HuH-7 (cell line): ENCODE measurements around the gene TSTD1.
A peak's percentile ranks its signal among the peaks of the same experiment; 100 is the strongest.
"Not testable (repeated sequence)": the region's sequence is repeated elsewhere in the genome, so short reads cannot be mapped to it uniquely, and the experiment has no call there.

Source experiments
- DNase-seq: peaks from one replicate; pipeline ENCODE4 v3.0.0; 2011; ENCODE audit warnings: low spot score

Gene TSTD1

DNA sequence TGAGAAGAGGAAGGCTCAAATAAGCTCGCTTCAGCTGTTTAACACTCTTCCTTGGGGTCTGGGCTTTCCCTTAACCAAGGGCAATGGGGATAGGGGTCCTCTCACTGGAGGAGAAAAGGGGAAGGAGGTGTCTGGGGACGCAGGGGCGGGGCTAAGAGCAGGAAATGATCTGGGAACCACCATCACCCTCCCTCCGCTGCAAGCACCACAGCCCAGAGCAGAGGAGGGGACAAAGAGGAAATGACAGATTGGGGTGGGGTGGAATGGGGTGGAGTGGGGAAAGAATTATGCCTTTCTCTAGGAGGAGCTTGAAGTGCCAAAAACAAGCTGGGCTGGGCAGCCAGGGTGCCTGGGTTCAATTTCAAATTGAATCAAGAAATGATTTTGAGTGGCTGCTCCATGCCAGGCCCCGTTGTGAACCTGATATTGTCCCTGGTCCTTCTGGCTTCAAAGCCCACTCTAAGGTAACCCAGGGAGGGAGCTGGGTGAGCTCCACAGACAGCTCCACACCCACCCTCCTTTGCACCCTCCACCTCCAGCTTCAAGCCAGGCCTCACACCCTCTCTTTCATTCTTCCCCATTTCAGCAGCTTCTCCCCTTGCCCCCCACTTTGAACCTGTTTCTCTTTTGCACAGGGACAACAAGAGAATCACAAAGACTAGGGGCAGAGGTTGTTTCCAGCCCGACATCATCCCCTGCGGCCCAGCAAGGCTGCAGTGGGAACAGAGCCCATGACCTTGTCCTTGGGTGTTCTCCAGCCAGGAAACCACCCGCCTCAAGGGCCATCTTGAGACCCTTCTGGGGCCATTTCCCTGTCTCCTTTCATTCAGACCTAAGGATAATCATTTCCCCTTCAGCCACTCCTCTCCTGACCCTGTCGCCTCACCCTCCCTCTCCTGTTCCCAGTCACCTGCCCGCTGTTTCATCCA, 29.8 kb upstream of the TSTD1 start:
- DNase-seq = no peak

- no peak for DNase-seq
Observed at GRCh38 chr1:161066694-161067093, 27.9 kb upstream of the TSTD1 start.

DNA sequence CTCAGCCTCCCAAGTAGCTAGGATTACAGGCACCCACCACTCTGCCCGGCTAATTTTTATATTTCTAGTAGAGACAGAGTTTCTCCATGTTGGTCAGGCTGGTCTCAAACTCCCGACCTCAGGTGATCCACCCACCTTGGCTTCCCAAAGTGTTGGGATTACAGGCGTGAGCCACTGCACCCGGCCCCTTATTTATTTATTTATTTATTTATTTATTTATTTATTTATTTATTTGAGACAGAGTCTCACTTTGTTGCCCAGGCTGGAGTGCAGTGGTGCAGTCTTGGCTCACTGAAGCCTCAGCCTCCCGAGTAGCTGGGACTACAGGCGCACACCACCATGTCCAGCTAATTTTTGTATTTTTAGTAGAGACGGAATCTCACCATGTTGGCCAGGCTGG, 26.9 kb upstream of the TSTD1 start:
- DNase-seq = not testable (repeated sequence)

- not testable (repeated sequence) for DNase-seq
Observed at GRCh38 chr1:161063936-161064335, 25.2 kb upstream of the TSTD1 start.

- DNase-seq = no peak
Observed at GRCh38 chr1:161061419-161061818, 22.7 kb upstream of the TSTD1 start.

GRCh38 chr1:161059293-161059692, 20.5 kb upstream of the TSTD1 start:
- DNase-seq = no peak

GRCh38 chr1:161054805-161055204, 16.0 kb upstream of the TSTD1 start:
- DNase-seq = no peak

DNA sequence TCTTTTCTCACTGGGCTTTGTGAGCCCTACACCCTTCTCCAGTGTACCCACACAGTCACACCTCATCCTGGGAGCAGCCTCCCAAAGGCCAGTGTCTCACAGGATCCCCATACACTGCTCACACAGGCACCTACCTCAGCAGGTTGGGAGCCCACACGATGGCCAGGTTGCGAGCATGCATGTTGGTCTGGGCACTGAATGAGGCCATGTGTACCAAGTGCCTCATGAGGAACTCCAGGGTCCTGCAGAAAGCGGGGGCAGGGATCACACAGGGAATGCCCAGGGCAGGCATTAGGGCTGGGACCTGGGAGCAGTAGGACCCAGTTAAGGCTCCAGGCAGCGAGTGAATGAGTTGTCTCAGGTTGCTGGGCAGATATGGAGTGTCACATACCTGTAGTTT, 15.5 kb upstream of the TSTD1 start:
- no peak for DNase-seq

- DNase-seq = no peak
Observed at GRCh38 chr1:161052899-161053298, 14.1 kb upstream of the TSTD1 start.

- no peak for DNase-seq
Observed at GRCh38 chr1:161051219-161051618, 12.5 kb upstream of the TSTD1 start.

DNA sequence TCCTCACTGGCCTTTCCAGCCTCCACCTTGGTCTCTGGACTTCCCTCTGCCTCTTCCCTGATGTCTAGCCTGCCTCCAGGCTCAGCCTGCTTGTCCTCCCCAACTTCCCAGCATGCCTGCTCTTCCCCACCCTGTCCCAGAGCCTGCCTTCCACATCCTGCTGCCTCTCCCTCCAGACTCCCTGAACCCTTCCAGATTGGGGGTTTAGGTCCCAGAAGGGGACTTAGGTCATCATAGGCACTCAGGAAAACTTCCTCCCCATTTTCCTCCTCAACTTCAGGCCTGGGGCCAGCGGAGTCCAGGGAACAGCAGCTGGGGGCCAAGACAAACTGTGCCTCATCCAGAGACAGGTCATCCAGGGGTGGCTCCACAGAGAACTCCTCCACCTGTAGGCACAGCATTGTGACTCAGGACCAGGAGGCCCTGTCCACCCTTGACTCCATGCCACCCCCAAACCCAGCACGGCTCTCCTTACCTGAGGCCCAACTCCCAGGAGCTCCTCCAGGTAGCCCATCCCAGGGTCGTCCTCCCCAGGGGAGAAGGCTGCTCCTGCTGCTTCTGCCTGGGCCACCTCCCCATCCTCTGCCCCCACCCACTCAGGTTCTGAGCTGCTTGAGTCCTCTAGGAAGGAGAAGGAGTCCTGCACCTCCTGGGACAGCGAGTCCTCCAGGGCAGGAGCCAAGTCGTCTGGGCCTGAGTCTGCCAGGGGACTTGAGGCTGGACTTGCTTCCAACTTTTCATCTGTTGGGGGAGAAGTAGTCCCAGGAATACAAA, 10.4 kb upstream of the TSTD1 start:
- no peak for DNase-seq

DNA sequence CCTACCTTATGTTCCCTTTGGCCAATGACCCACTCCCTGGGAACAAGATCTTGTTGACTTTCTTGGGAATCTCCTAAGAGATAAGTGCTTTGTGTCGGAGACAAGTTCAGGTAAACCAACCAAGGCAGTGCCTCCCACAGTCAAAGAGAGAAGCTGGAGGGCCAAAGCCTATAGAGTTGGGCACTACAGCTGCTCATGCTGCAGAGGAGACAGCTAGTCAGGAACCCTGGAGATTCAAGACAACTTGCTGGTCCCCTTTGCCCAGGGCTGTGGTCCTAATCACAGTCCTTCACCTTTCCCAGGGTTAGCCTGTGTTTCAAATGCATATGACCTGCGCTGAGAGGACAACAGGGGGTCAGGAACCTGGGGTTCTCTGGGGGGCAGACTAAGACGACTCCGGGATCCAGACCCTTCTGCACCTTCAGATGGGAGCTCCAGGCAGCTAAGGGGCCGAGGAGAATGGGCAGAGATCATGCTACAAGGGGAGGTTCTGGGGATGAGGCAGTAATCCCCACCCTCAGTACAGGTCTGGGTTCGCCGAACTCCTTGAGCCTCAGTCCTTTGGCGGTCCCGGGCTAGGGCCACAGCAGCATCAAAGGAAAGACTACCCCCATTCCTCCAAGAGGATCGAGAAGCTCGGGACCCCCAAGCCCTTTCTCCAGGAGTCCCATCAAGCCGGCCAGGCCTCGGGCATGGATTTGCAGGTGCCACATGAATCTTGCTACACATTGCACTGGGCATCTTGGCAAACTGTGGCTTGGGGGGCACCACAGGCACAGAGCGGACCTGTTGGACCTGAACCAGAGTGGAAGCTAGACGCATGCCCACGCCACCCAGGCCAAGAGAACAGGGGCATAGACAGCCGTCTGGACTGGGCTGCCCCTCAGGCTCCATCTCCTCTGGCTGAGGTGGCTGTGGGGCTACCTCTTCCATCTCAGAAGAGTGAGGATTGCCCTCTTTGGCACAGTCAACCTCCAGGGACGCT, 9.0 kb upstream of the TSTD1 start:
- no peak for DNase-seq

DNA sequence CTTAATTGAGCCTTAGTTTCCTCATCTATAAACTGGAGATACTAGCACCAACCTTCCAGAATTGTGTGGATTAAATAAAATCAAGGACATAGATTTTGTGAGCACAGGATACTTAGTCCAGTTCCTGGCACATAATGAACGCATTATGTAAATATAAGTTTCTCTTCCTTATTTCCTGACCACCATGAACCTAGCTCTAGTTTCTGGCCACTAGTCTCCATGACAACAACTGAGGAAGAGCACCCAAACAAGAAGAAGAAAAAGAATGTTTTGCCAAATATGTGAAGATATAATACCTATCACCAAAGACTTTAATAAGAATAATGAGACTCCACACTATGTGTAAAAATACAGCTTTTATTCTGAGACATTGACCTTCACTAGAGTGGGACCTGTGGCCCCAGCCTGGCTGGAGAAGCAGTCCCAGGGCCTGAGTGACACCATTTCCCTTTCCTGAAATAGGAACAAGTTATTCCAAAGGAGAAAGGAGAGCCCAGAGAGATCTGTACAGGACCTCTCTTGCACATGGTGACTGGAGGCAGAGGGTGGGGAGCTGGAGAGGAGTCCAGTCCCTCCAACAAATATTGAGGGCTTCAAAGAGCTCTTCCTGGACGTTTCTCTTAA, 8.0 kb upstream of the TSTD1 start:
- DNase-seq = no peak

DNA sequence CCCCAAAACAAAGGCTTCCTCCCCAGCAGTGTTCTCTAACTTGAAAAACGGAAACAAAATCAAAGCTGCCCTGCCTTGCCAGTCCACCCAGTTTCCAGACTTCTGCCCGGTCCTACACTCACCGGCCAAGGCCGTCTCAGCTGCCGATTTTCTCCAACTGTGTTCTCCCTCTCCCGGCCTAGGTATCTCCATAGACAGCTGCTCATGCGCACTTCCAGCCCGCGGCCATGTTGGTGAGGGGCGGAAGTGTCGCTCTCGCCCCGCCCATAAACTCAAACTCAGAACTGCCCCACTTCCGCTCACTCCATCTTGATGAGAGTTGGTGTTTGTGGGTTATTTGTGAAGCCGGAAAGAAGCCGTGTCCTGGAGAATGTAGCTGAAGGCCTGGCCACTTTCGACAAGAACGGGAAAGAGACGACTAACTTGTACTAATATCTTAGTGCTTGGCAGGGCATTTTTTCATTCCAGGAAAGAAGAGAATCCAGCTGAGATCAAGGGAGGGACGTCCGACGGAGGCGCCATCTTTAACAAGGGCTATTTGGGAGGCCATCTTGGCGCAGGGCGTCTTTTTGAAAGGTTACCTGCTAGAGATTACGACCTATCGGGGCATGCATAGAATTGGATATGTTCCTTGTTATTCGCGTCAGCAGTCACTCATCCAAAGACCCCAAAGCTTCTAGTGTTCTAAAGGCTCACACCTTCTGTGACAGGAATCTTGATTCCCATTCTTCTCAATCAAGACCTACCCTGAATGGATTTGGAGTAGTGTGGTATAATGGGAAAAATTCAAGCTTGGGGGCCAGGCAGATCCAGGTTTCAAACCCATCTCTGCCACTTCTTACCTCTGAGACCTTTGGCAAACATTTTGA, 7.2 kb upstream of the TSTD1 start, which contains the start of gene USF1:
Gene USF1, minus strand, starts transcription at position 242 of the 869 bp plus-strand sequence. CDS start 2,702 bp downstream, outside the sequence.
- peak; percentile 91 for DNase-seq

DNA sequence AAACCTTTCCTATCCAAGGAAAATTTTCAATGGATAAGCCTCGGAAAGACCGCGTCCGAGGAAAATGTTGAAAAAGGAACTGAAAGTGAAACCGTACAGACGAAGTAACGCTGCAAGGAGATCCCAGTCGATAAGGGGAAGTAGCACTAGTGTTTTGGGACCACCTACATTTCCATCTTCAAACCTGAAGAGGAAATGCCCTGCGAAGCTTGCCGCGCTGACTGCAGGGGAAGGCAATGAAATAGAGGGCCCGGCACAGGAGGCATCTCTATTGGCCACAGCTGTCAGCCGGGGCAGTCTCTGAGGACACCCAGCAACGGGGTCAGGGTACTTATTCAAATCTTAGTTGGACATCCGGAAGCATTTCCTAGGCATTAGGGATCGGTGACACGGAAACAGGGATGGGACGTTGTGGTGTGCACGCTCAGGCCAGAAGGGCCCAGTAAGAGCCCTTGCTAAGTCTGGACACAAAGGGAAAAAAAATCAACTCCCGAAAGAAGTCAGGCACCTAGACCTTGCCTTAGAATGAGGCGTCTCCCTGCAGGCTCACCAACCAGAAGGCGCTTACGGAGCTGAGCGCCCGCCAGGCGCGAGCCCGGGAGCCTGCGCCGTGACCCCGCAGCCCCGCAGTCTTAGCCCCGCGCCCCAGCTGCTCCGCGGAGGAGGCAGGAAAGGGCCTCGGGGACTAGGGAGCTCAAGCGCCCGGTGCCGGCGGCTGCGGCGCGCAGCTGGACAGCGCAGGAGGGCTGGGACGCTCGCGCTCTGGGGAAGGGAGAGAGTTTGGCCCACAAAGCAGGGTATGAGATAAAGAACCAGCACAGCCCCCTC, 6.4 kb upstream of the TSTD1 start:
- peak; percentile 91 for DNase-seq

DNA sequence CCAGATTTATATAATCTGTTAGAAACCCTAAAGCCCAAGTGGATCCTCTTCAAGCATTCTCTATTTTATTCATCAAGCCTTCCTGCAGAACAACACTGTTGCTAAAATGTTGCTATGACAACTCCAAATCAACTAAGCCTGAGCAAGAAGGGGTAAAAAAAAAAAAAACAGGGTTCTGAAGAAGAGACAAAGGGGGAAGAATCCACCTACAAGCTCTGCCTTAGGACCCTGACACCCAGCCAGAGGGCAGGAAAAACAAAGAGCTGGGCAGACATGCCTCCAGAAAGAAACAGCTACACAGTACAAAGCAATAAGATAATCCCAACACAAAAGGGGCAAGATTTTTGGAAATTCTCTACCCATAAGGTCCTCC, 5.8 kb upstream of the TSTD1 start:
- no peak for DNase-seq

GRCh38 chr1:161039546-161039945, 782 bp upstream of the TSTD1 start:
- no peak for DNase-seq

- DNase-seq = no peak
Observed at GRCh38 chr1:161039154-161039545, 386 bp upstream of the TSTD1 start.
